Heart left ventricle (tissue), 13 donors: ENCODE results near the gene FXYD5.

Experiments
- POLR2A ChIP-seq, 2 donors: fragments of 450-650 bp; IDR thresholded peaks; one replicate each; pipeline ENCODE4 v1.6.1; 2017; ENCODE audit warnings: antibody characterized with exemption in 2 of 2, mild to moderate bottlenecking in 2 of 2, moderate library complexity in 2 of 2
- TF ChIP-seq, protein P1 (sequence below), 12 donors: fragments of 200-600 bp; sonication (generic) in 4 of 12; IDR thresholded peaks; one replicate each; pipeline versions ENCODE4 v1.5.0 to v1.8.0; 2018 to 2022; ENCODE audit warnings: antibody characterized with exemption in 12 of 12, mild to moderate bottlenecking in 5 of 12
- donor health status: ischemic (EF 13 %, LVEDD 7.1; RV severe dilation, severe dysfunction).
- donor health status: DM: no; HTN: yes; CAD: no.
- donor health status: DM: no; HTN: no; CAD: no.
- donor health status: ischemic (EF 25% LVEDD 6.9; RV normal size, moderate dysfunction).
- donor health status: ischemic (EF 25% LVEDD 5.7; RV mildly dilated, moderate dysfunction).
- donor health status: ischemic (EF 35%, LVEDD 5.7; RV mildly dilated, moderate dysfunction).
- donor health status: nonischemic (EF 11% LVEDD 7.7; RV severe dilation, severe dysfunction).
- donor health status: DM: yes; HTN: yes; CAD: no.
- donor health status: PGD.
- donor health status: ischemic (EF 29% LVEDD 5.4; RV normal size, mild dysfunction).
- donor health status: nonischemic (EF 23%, LVEDD 6.1; RV moderate dilation, normal function).

- TF ChIP-seq POLR2A (IDR thresholded peaks at IDR 0.05) = no peak
- TF ChIP-seq, protein P1, sequence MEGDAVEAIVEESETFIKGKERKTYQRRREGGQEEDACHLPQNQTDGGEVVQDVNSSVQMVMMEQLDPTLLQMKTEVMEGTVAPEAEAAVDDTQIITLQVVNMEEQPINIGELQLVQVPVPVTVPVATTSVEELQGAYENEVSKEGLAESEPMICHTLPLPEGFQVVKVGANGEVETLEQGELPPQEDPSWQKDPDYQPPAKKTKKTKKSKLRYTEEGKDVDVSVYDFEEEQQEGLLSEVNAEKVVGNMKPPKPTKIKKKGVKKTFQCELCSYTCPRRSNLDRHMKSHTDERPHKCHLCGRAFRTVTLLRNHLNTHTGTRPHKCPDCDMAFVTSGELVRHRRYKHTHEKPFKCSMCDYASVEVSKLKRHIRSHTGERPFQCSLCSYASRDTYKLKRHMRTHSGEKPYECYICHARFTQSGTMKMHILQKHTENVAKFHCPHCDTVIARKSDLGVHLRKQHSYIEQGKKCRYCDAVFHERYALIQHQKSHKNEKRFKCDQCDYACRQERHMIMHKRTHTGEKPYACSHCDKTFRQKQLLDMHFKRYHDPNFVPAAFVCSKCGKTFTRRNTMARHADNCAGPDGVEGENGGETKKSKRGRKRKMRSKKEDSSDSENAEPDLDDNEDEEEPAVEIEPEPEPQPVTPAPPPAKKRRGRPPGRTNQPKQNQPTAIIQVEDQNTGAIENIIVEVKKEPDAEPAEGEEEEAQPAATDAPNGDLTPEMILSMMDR (IDR thresholded peaks at IDR 0.05) = no peak
These were observed 6.9 kb downstream of the FXYD5 start for GRCh38 chr19:35161434-35161743.
